Activated T-cell treated with anti-CD3 and anti-CD28 coated beads, Interleukin-2, amount 50 U/mL, for 4 hours (primary cell): Measurements from ENCODE around the gene SUCLG1. TPM values are rescaled to one million over a fixed set of nuclear protein-coding genes. Genes with fewer than 3 reads are reported as not detected.

Experiments
- ATAC-seq, 2 donors: fragments of 200-7000 bp; cut with Tn5 transposase; one replicate each; pipeline ENCODE4 v1.10.0; 2021
- DNase-seq: peaks from one replicate; pipeline ENCODE4 v3.0.0-alpha.2; 2020
- H3K27me3 Mint-ChIP-seq: one replicate; pipeline ENCODE4 v1.8.0; 2021; ENCODE audit warnings: low read depth, mixed read lengths
- H3K36me3 Mint-ChIP-seq: one replicate; pipeline ENCODE4 v1.8.0; 2022; ENCODE audit warnings: mixed read lengths; ENCODE audit not compliant: insufficient read depth
- H3K4me1 Mint-ChIP-seq: one replicate; pipeline ENCODE4 v1.8.0; 2021; ENCODE audit warnings: low read depth, mixed read lengths
- H3K4me3 Mint-ChIP-seq: one replicate; pipeline ENCODE4 v1.8.0; 2021; ENCODE audit warnings: mild to moderate bottlenecking, moderate library complexity, mixed read lengths
- H3K9me3 Mint-ChIP-seq: one replicate; pipeline ENCODE4 v1.8.0; 2021; ENCODE audit warnings: mixed read lengths
- total RNA-seq, 3 donors: library from RNA; stranded (reverse); gene quantifications; one replicate each; pipeline ENCODE4 v1.2.1, GENCODE V29; 2021

SUCLG1 gene
- total RNA-seq, 3 donors from 2014 or later, result 63.2 to 70.3 (median 69.3) TPM

DNA sequence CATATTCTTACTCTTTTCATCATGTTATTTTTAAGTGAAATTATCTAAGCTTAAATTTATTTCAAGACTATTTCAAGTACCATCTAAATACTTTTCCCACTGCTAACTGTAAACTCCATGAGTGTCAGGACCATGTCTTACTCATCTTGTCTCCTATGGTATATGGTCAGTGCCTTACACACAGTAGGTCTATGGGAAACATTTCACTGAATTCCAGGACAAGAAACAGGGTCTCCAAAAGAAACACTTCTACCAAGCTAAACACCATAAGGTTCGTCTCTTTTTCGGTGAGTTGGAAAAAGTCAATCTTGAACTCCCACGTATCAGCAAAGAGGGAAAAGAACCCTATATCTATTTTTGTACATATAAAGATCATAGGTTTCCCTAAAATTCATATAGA lies 6.5 kb downstream of the SUCLG1 start:
- Mint-ChIP-seq H3K4me3 (no peak overlapping the region), H3K9me3 (no peaks in the 10 kb centered on the region), H3K4me1 (peaks cover 62% of the 10 kb centered on the region), H3K36me3 (peaks cover 9% of the 10 kb centered on the region), H3K27me3 (no peaks in the 10 kb centered on the region)
- DNase-seq, result no peak
- ATAC-seq, result no peak

DNA sequence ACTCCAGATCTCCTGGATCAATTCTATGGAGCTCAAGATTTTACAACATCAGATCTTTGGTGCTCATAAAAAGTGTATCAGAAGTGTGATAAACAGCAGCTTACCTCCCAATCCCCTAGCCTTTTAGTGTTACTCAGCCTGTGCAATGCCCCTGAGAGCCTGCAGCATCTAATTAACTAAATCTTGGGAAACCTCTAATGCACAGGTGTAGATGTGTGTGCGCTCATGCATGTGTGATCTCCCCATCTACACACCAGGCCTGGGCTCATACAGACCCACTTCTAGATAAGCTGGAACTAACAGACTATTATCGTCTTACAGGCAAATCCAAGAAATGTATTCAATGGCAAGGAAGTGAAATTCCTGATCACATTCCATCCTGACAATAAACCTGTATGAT lies 7.5 kb downstream of the SUCLG1 start:
- ATAC-seq, result no peak
- Mint-ChIP-seq H3K27me3 (no peaks in the 10 kb centered on the region), H3K36me3 (peaks cover 14% of the 10 kb centered on the region), H3K4me3 (no peak overlapping the region), H3K9me3 (no peaks in the 10 kb centered on the region), H3K4me1 (peaks cover 54% of the 10 kb centered on the region)
- no peak for DNase-seq

DNA sequence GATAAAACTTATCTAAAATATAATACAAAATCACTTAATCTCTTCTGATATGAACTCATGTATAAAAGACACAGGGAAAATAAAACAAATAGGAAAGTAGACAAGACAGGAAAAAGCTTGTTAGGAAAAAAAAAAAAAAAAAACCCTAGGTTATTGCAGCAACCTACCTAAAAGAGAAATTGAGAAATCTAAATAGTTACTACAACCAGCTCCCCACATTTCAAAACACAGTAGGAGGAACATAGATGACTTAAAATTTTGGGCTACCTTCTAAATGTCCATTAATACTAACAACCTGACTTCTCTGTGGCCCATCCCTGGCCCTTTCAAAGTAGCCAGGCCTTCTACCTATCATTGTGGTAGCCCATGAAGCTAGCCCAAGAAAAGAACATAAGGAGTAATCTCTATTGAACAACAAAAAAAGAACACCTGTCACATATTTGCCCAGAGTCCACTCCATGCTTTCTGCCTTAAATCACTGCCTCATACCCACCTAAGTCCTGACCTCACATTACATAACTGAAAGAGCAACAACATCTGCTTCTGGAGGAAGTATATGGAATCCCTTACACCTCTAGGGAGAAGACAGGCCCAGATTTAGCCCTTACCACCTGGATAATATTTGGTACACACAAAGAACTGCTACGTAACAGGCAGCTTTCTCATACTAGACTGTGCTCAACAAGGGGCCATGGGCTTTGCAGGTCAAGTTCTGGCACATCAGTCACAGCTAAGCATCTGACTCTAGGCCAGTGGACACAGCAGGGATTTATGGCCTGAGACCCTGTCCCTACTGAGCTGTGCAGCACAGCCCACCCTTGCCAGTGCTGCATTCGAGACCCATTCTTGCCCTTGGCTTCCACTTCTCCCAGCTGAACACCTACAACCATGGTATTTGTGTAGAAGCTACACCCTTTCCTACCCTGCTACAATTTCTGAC lies 8.5 kb downstream of the SUCLG1 start:
- no peak for ATAC-seq
- no peaks in the 10 kb centered on the region for H3K27me3 Mint-ChIP-seq

DNA sequence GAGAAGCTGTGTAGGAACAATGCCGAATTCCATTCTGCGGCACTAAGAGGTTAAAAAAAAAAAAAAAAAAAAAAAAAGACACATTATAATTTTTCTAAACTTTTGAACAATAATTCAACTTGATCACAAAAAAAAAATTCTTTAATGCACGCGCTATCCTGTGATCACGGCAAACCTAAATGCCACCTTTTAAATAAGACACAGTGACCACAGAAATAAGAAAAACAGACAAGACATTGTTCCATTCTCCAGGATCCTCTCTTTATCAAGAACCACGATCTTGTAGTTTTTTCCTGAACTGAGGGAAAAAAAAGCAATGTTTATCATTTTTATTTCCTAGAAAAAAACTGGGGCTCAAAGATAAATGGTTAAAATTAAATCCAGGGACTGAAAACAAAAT lies 9.4 kb downstream of the SUCLG1 start:
- H3K4me1 Mint-ChIP-seq, result peaks cover 45% of the 10 kb centered on the region
- ATAC-seq, result no peak
- no peak for DNase-seq
- no peaks in the 10 kb centered on the region for H3K27me3 Mint-ChIP-seq
- H3K9me3 Mint-ChIP-seq, result no peaks in the 10 kb centered on the region
- no peak overlapping the region for H3K4me3 Mint-ChIP-seq
- peaks cover 23% of the 10 kb centered on the region for H3K36me3 Mint-ChIP-seq

More for the DNA sequence above, 8.5 kb downstream of the SUCLG1 start:
- Mint-ChIP-seq H3K4me1 (peaks cover 47% of the 10 kb centered on the region), H3K9me3 (no peaks in the 10 kb centered on the region), H3K36me3 (peaks cover 16% of the 10 kb centered on the region), H3K4me3 (no peak overlapping the region)
- DNase-seq, result no peak

DNA sequence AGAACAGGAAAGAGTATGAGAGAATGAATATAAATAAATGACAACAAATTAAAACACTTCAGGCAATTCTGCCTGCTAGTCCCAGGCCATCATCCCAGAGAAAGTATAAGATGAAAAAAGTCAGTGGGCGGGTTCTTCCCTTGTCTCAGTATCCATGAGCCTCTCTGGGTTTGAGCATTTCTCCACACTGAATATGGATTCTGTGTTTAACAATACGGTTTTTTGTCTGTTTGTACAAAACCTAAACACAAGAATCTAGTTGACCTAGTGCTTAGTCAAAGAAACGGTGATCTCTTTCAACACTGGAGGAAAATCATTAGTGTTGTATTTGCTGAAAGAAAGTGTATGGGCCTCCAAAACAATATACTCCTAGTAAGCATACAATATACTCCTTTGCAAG lies 10.0 kb downstream of the SUCLG1 start:
- peaks cover 39% of the 10 kb centered on the region for H3K4me1 Mint-ChIP-seq

DNA sequence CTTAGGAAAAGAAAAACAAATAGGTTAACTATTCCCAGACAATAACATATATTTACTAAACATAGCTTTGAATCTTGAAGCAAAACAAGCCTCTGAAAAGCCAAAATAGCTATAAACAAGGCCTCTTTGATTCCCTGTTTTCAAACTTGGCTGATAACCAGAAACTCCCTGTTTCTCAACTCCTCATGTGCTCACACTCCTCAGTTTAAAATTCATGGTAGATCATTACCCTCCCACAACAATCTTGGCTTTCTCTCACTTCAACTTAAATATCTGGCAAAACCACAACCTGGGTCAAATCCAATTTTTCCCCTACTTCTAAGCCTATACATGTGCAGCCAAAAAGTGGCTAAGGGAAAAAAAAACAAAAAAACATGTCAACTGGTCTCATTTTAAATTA lies 15.6 kb downstream of the SUCLG1 start:
- no peak overlapping the region for H3K4me3 Mint-ChIP-seq
- H3K27me3 Mint-ChIP-seq, result no peaks in the 10 kb centered on the region
- H3K4me1 Mint-ChIP-seq, result peaks cover 7% of the 10 kb centered on the region
- peaks cover 65% of the 10 kb centered on the region for H3K36me3 Mint-ChIP-seq
- no peak for DNase-seq
- no peak for ATAC-seq
- H3K9me3 Mint-ChIP-seq, result no peaks in the 10 kb centered on the region

More for the DNA sequence above, 10.0 kb downstream of the SUCLG1 start:
- Mint-ChIP-seq H3K4me3 (no peak overlapping the region), H3K36me3 (peaks cover 27% of the 10 kb centered on the region), H3K9me3 (no peaks in the 10 kb centered on the region), H3K27me3 (no peaks in the 10 kb centered on the region)
- no peak for DNase-seq
- ATAC-seq, result no peak

DNA sequence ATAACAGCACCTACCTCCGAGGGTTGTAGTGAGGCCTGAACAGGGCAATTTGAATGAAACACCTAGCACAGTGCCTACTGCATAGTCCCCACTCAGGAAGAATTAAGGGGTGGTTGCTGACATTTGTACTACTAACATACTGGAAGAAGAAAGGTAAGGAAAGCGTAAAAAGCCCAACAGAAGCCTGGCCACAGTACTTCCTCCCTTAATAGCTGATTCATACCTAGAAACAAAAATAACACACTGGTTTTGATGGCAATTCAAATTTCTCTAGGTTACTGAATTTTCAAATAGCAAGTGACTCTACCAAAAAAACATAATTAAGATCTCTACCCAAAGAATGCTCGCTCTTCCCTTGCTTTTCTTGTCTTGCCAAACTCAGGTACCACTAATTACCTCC lies 16.2 kb downstream of the SUCLG1 start:
- Mint-ChIP-seq H3K36me3 (peaks cover 71% of the 10 kb centered on the region), H3K9me3 (no peaks in the 10 kb centered on the region), H3K4me3 (no peak overlapping the region), H3K27me3 (no peaks in the 10 kb centered on the region), H3K4me1 (peaks cover 6% of the 10 kb centered on the region)
- no peak for ATAC-seq
- no peak for DNase-seq

DNA sequence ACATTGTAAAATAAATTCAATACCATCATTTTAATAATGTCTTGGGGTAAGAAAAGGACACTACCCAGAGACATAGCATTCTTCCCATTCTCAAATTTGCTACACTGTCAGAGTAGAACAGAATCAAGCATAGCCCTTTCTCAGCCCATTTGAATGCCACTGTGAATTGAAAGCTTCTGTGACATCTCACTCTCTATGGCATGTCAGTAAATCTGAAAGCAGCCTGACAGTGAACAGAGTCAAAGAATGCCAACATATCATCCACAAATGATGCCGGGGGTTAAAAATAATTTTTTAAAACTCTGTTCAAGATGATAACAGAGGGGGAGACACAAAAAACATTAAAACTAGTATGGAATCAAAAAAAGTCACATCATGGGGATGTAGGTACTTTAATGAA lies 17.6 kb downstream of the SUCLG1 start:
- Mint-ChIP-seq H3K27me3 (no peaks in the 10 kb centered on the region), H3K36me3 (peaks cover 67% of the 10 kb centered on the region), H3K4me1 (peaks cover 3% of the 10 kb centered on the region), H3K4me3 (no peak overlapping the region), H3K9me3 (no peaks in the 10 kb centered on the region)
- ATAC-seq (no peak), DNase-seq (no peak)

DNA sequence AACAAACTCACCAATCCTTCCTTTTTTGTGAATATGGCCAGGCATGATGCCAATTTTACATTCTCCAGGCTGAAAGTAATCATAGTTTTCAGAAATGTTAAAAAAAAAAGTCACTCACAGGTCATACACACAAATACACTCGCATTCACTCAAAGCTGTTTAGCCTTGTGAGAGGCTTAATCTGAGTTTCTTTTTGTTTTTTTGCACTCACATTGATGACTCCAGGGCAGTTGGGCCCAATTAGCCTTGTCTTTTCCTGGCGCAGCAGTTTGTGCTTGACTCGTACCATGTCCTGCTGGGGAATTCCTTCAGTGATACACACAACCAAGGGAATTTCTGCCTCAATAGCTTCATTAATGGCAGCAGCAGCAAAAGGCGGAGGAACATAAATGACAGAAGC lies 18.0 kb downstream of the SUCLG1 start:
- peaks cover 3% of the 10 kb centered on the region for H3K4me1 Mint-ChIP-seq
- H3K4me3 Mint-ChIP-seq, result no peak overlapping the region
- peaks cover 65% of the 10 kb centered on the region for H3K36me3 Mint-ChIP-seq
- no peak for ATAC-seq
- no peaks in the 10 kb centered on the region for H3K9me3 Mint-ChIP-seq
- no peaks in the 10 kb centered on the region for H3K27me3 Mint-ChIP-seq
- no peak for DNase-seq

DNA sequence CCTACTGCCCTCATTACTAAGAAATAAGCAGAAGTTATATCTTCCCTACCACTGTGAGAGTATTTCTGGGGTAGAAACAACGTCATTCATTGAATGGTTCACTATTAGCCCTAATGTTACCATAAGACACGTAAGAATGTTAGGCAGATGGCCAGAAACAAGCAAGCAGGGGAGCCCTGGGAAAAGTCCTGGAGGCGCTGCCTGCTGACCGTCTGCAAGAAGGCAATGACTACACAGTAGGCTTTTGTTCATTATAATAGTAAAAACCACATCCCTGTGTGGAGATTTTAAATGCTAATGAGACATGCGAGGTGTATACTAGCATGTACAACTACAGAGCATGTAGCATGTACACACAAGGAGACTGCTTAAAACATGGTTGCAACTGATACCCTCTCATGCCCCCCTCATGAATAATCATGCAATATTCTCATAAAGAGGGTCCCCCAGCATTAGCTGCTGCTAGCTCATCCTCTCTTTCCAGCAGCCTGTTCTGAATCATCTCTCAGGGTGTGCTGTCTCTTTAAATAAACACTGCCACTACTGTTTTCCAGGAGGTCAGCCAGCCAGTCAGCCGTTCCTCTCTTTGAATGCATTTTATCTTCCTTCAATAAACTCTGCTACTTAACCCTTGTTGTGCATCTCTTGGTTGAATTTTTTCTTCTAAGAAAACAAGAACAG lies 23.6 kb downstream of the SUCLG1 start:
- H3K36me3 Mint-ChIP-seq, result peaks cover 52% of the 10 kb centered on the region
- DNase-seq, result no peak
- H3K9me3 Mint-ChIP-seq, result no peaks in the 10 kb centered on the region
- ATAC-seq, result no peak
- no peaks in the 10 kb centered on the region for H3K4me1 Mint-ChIP-seq
- H3K4me3 Mint-ChIP-seq, result no peak overlapping the region
- H3K27me3 Mint-ChIP-seq, result no peaks in the 10 kb centered on the region

DNA sequence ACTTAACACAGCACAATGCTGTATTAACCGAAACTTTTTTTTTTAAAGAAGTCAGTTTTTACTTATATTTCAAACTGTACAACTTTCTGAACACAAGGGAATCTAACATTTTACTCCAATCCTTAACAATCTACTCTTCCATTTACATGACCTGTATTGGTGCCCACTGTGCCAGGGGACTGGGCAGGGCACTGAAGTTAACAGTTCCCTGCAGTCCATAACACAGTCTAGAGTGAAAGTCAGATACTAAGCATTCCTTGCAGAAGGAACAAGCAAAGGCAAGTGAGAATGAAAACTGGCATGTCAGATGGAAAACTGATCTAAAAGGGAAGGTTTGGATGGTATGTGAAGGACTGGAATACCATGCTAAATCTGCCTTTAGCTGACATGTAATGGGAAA lies 29.8 kb downstream of the SUCLG1 start:
- H3K4me1 Mint-ChIP-seq, result no peaks in the 10 kb centered on the region
- peaks cover 43% of the 10 kb centered on the region for H3K36me3 Mint-ChIP-seq
- H3K9me3 Mint-ChIP-seq, result no peaks in the 10 kb centered on the region

DNA sequence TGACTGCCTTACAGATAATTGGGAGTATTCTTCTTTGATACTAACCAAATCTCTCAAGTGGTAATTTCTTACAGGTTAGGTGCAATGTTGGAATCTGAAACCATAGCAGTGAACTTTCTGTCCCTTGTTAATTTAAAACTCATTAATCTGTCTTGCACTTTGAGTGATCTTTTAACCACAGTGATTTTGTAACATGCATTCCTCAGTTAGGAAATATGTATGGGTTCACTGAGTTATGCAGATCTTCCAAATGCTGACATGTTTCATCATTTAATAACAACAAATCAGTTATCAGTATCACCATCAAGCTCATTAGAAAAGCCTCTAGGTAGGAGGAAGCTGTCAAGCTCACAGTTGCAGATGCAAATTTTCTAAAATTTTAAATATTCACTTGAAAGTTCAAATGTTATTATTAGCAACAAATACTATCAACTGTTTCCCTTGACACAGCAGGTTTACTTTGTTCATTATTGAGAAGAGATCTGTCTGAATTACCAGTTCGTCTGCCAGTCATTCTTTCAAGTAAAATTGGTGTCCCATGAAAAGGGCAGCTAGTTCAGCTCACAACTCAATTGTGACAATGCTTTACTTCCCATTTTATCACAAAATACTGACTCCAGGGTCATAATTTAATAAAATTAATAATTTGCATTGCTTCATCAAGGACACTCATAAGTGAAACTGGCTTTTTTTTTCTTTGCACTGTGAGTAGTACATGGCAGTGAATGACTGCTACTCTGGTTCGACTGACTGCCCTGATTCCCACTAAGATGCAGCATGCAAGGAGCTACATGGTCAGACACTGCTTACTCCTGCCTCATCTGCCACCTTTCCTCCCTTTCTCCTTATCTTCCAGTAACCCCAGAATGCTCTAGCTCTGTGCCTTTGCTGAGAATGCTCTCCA lies 31.6 kb downstream of the SUCLG1 start:
- Mint-ChIP-seq H3K27me3 (no peaks in the 10 kb centered on the region), H3K36me3 (peaks cover 49% of the 10 kb centered on the region), H3K4me1 (no peaks in the 10 kb centered on the region), H3K9me3 (no peaks in the 10 kb centered on the region), H3K4me3 (no peak overlapping the region)
- no peak for ATAC-seq
- DNase-seq, result no peak

More for the DNA sequence above, 29.8 kb downstream of the SUCLG1 start:
- ATAC-seq, result no peak
- Mint-ChIP-seq H3K27me3 (no peaks in the 10 kb centered on the region), H3K4me3 (no peak overlapping the region)
- no peak for DNase-seq

DNA sequence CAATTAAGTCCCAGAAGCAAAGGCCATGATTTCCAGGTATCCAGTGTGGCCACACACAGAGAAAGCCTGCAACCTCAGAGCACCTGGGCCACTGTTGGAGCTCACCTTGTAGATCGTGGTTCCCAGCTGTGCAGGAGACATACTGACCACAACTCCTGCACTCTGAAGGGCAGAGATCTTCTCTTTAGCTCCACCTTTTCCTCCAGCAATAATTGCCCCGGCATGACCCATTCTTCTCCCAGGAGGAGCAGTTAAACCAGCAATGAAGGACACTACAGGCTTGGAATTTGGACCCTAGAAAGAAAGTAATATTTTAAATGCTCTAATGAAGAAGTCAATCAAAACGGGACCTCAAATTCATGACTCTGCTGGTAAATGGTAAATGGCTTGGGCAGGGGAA lies 33.8 kb downstream of the SUCLG1 start:
- no peaks in the 10 kb centered on the region for H3K4me1 Mint-ChIP-seq
- H3K9me3 Mint-ChIP-seq, result no peaks in the 10 kb centered on the region
- ATAC-seq (no peak), DNase-seq (no peak)
- no peak overlapping the region for H3K4me3 Mint-ChIP-seq
- peaks cover 39% of the 10 kb centered on the region for H3K36me3 Mint-ChIP-seq
- no peaks in the 10 kb centered on the region for H3K27me3 Mint-ChIP-seq

DNA sequence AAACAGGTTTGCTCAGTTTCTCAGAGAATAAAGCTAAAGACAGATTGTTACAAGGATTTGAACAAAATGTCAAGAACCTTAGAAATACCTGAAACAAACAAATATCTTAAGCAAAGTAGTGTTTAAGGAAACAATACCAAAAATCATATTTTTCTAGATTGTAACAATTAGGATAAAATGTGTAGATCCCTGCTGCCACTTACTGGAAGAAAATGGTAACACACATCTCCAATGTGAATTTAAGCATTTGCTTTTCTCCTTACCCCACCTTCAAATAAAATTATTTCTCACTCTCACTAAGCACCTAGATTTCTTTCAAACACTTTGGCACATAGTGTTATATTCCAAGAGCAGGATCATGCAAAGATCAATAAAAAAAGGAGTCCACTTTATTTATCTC lies 34.9 kb downstream of the SUCLG1 start:
- DNase-seq, result no peak
- no peaks in the 10 kb centered on the region for H3K4me1 Mint-ChIP-seq
- no peak overlapping the region for H3K4me3 Mint-ChIP-seq
- H3K9me3 Mint-ChIP-seq, result no peaks in the 10 kb centered on the region
- H3K36me3 Mint-ChIP-seq, result peaks cover 31% of the 10 kb centered on the region
- no peak for ATAC-seq
- no peaks in the 10 kb centered on the region for H3K27me3 Mint-ChIP-seq
